HS-5 (cell line): ENCODE results near the gene MARK4.
"Not testable (repeated sequence)": the region's sequence is repeated elsewhere in the genome, so short reads cannot be mapped to it uniquely, and the experiment has no call there.

ENCODE experiments used
- DNase-seq: peaks from one replicate; pipeline ENCODE4 v3.0.0-alpha.2; 2012; ENCODE audit warnings: low read depth

Gene MARK4

DNA sequence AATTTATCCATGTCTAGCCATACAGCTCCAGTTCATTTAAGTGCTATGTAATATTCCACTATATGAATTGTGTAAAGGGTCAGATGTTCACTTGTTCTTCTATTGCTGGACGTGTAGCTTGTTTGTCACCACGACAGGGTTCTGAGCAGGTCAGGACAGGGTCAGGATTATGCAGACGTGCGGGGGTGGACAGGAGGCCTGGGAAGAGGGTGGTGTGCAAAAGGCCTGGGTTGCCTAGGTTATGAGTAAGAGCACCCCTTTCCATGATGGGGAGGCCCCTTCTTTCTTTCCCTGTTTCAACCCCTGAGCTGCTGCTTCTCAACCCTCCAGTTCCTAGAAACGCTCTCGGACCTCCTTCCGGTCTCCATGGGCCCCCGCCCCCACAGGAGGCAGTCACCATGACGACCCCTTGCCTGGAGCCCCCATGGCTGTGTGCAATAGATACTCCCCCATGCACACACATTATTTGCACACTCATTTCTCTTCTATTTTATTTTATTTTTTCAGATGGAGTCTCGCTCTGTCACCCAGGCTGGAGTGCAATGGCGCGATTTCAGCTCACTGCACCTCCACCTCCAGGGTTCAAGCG is 7.8 kb upstream of the MARK4 start:
- no peak for DNase-seq

DNA sequence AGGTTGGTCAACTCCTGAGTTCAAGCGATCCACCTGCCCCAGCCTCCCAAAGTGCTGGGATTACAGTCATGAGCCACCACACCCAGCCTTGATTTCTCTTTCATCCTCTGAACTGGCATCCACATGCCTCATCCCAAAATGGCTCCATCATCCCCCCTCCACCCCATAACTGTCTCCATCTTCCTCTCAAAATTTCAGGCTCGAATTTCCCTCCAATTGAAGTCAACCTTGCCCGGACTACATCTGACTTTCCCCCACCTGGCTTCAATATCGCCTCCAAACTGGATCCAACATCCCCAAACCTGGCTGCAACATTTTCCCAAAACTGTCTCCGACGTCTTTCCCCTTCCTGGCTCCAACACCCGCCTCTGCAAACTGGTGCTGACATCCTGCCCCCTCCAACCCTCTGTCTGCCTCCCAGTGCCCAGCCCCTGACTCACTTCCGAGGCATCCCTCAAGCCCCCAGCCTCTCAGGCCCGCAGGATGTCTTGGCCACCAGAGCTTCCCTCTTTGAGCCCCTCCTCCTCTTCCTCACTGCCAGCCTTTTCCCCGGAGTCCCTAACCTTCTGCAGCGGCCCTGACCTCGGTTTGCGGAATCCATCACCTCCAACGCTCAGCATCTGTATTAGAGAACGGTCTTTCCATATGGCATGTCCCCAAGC is 6.8 kb upstream of the MARK4 start:
- no peak for DNase-seq

DNA sequence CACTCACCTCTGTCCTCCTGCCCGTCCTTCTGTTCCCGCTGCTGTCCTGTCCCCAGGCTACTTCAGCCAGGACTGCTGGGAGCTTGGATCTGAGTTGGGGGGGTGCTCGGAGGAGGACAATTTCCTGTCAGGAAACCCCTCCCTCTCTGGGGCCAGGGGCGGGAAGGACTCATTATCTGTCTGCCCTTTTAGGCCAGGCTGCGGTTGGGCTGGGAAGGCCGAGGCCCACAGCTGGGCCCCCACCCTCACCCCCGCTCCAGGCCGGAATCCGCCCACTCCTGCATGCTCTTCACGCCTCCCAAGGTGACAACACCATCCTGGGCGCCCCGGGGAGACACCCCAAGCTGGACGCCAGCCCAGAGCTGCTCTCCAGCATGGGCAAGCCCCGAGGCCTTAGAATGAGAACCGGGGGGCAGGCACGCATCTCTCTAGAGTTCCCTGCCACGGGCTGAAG is 5.7 kb upstream of the MARK4 start, which contains the start of gene EXOC3L2:
Gene EXOC3L2, minus strand, starts transcription at position 74 of the 454 bp plus-strand sequence. CDS start 6,362 bp downstream, outside the sequence.
- DNase-seq: no peak

DNA sequence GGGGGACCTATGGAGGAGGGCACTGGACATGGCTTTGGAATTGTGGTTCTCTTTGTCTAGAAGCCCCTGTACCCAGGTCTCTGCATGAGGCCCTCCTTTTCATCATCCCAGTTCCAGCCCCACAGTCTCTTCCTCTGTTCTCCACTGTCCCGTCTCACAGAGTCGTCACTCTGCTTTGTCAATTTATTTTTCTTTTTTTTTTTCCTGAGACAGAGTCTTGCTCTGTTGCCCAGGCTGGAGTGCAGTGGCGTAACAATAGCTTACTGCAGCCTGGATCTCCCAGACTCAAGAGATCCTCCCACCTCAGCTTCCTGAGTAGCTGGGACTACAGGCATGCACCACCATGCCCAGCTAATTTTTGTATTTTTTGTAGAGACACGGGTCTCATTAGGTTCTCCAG is 5.2 kb upstream of the MARK4 start:
- DNase-seq: no peak

DNA sequence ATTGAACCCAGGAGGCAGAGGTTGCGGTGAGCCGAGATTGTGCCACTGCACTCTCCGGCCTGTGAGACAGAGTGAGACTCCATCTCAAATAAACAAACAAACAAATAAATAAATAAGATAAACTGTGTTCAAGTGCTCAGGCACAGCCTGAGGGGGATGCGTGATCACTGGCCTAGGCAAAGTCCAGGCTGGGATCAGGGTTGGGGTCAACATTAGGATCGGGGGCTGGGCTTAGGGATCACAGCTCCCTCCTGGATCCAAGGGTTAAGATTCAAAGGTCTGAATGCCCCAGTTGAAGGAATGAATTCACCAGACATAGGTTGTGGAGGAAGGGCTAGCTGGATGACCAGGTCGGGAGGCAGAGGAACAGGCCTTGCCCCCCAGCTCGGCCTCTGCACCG is 3.9 kb upstream of the MARK4 start:
- no peak for DNase-seq

DNA sequence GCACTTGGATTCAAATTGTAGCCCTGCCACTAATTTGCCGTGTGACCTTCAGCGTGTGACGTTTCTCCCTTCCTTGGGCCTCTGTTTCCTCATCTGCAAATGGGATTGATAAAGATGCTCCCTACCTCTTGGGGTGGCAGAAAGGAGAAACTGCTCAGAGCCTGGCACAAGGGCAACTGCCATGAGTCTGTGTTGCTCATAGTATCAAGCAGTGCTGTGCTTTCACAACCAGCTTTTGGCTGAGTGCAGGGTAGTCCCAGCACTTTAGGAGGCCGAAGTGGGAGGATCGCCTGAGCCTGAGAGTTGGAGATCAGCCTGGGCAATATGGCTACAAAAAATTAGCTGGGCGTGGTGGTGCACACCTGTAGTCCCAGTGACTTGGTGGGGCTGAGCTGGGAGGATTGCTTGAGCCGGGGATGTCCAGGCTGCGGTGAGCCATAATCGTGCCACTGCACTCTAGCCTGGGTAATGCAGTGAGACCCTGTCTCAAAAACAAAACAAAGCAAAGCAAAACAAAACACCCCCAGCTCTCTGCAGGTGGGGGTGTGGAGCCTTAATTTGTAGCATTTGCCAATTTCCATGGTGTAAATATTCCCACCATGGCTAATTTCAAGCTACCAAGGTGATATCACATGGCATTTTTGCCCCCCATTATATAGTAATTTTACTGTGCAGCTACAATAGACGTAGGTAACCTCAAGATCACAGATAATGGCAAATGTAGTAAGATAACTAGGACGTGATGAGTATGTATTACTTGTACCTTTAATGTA is 1.6 kb upstream of the MARK4 start:
- DNase-seq: no peak

DNA sequence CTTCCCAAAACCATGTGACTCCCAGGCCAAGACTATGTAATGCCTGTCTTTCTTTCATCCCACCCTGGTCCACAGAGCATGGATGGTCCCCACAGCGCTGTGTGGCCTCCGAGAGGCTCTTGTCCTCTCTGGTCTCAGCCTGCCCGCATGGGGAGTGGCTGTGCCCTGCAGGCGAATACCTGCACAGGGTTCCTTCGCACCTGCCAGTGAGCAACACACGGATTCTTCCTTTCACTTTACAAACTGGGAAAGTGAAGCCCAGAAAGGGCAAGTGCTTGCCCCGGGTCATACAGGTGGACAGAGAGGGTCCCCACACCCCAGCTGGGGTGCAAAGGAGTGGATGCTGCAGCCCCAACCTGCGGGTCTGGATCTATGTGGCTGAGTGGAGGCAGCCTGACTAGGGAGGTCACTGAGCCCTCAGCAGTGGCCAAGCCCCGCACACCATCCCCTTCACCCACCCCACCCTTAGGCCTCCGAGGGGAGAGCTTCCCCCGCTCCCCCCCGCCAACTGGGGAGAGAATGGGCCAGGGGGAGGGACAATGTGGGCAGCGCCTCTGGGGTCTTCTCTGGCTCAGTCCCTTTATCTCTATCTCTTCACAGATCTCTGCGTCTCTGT is 747 bp upstream of the MARK4 start:
- DNase-seq: no peak

DNA sequence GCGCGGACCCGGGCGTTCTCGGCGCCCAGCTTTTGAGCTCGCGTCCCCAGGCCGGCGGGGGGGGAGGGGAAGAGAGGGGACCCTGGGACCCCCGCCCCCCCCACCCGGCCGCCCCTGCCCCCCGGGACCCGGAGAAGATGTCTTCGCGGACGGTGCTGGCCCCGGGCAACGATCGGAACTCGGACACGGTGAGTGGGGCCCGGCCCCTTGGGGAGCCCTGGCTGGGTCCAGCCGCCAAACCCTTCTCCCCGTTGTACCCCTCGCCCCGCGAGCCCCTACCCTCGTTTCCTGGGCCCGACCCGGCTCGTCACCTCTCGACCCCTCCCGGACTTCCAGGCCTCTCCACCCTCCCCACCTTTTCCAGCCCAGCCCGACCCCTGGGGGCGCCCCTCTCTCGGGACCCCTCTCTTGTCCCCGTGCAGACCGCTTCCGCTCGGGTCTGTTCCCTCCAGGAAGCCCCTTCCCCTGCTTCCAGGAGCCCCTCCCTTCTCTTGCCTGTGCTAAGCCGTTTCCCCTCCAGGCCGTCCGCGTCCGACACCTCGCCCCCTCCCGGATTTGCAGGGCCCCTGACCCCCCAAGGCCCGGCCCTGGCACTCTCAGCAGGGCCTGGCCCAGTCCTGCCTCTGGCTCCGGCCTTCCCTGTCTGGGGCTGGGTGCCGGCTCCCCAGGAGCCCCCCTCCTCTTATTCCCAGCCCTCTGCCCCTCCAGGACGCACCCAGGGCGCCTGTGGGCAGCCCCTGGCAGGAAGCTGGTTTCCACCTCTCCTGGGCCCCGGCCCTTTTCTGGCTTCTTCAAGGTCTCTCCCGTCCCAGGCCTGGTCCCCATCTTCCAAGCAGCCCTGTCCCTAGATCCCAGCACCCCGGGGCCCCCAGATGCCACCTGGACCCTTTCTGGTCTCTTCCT is 632 bp downstream of the MARK4 start:
- no peak for DNase-seq

DNA sequence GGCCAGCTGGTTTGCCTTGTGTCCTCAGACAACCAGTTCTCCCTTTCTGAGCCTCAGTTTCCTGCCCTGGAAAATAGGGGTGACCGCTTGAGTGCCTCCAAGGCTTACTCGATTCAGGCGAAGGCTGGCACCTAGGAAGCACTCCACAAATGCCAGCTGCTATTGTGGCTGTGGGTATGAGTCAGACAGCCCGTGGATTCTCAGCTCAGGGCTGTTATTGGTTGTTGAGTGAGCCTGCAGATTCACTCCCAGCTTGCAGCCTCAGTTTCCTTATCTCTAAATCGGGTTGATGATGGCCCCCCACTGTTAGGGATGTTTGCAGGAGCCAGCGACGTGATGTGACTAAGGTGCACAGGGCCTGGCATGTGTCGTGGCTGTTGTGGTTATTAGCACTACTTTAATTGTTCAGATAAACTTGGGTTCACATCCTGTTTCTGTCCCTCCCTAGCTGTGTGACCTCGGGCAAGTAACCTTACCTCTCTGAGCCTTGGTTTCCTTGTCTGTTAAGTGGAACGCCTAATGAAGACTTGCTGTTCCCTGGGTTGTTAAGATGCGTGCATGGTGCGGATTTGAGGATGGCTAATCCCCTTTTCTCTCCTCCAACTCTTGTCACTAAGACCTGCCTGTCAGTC is 2.4 kb downstream of the MARK4 start:
- no peak for DNase-seq

DNA sequence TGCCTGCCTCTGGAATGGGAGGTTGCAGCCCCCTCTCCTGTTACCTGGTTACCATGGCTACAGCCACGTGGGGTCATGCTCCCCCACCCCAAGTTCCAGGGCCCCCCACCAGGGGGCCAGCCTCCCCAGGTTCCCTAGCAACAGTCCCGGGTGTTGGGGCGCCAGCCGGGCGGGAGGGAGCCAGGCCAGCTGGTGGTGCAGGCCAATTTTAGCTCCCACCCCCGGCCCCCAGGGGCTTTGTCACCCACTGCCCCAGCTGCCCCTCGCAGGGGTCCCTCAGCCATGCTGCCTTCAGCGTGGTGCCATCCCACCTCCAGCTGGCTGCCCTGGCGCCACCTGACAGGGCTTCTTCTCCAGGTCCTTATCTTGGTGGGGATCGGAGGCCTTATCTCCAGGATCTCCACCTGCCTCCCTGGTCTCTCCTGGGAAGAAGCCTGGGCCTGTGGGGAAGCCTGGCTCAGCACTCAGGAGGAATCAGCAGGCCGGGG is 3.0 kb downstream of the MARK4 start:
- no peak for DNase-seq

DNA sequence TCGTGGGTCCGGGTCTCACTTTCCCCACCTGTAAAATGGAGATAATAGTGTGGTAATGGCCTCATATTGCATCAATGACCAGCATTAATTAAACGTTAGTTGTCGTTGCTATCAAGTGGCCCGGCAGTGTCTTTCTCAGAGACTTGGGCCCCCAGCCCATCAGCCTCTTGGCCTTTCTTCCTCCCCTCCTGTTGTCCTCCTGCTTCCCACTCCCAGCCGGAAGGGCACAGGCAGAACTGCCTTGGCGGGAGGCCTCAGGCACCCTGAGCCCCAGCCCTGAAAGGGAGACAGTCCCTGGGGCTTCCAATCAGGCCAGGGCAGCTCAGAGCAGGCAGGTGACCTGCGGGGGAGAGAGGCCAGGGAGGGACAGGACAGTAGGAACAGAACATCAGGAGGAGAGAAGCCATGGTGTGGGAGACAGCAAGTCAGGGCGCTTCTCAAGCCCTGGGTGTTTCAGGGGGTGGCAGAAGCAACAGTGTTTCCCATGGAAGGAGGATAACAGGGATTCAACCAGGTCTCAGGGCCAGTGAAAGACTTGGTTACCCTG is 4.6 kb downstream of the MARK4 start:
- no peak for DNase-seq

DNA sequence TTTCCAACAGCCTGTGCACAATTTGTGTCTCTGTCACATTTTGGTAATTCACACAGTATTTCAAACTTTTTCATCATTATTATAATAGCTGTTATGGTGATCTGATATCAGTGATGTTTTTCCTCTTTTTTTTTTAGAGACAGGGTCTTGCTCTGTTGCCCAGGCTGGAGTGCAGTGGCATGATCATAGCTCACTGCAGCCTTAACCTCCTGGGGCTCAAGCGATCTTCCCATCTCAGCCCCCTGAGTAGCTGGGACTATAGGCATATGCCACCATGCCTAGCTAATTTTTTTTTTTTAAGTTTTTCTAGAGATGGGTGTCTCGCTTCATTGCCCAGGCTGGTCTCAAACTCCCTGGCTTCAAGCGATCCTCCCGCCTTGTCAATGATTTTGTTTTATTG is 5.8 kb downstream of the MARK4 start:
- DNase-seq: no peak

DNA sequence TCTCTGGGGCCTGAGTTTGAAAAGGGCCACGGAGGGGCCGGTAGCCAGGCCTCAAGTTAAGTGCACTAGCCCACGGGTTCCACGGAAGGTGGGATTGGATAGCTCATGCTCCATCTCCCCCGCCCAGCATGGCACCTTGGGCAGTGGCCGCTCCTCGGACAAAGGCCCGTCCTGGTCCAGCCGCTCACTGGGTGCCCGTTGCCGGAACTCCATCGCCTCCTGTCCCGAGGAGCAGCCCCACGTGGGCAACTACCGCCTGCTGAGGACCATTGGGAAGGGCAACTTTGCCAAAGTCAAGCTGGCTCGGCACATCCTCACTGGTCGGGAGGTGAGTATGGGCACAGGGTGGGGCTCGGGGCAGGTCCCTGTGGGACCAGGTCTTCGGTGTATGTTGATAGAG is 7.8 kb downstream of the MARK4 start:
- DNase-seq: no peak

DNA sequence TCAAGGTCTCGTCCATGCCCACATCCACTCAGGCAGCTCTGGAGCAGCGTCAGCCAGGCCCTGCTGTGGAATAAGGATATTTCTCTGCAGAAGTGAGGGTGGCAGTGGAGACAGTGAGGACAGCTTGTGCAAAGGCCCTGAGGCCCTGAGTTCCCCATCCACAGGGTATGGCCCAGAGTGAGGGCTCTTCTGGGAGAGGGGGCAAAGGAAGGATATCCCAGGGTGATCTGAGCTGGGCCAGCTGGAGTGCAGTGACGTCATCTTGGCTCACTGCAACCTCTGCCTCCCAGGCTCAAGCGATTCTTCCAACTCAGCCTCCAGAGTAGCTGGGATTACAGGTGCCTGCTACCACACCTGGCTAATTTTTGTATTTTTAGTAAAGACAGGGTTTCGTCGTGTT is 11.5 kb downstream of the MARK4 start:
- no peak for DNase-seq

DNA sequence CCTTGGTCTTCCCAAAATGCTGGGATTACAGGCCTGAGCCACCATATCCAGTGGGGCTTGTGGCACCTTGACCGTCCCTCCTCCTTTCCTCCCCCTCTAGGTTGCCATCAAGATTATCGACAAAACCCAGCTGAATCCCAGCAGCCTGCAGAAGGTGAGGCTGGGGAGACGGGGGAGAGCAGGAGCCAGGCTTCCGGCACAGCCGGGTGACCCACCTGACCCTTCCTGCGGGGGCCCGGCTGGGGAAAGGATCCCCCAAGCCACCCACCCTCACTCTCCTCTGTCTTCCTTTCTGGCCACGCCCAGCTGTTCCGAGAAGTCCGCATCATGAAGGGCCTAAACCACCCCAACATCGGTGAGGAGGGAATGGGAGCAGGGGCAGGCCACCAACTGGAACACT is 11.9 kb downstream of the MARK4 start:
- DNase-seq: no peak

DNA sequence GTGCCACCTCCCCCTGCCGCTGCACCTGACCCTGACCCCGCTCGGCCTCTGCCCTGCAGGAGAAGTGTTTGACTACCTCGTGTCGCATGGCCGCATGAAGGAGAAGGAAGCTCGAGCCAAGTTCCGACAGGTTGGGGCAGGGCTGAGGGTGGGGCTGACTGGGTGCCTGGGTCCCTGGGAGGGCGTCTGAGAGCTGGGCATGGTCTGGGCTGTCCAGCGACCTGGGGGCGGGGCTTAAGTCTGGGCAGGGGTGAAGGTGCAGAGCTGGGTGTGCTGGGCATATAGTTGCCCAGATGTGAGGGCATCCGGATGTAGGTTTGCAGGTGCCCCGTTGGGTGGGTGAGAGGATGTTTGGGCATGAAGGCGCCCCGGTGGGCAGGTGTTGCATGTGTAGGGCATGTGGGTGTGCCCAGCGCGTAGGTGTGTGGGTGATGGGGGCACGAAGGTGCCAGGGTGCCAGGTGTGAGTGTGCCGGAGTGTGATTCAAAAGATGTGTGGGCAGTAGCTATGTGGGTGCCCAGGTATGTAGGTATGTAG is 13.8 kb downstream of the MARK4 start:
- no peak for DNase-seq

DNA sequence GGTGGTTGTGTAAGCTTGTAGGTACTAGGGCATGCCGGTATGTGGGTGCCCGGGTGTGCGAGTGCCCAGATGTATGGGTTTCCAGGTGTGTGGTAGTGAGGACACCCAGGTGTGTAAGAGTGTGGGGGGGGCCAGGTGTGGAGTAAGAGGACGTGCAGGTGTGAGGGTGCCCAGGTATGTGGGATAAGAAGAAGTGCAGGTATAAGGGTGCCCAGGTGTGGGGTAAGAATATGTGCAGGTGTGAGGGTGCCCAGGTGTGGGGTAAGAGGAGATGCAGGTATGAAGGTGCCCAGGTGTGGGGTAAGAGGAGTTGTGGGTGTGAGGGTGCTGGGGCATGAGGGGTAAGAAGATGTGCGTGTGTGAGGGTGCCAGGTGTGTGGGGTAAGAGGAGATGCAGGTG is 14.3 kb downstream of the MARK4 start:
- no peak for DNase-seq

DNA sequence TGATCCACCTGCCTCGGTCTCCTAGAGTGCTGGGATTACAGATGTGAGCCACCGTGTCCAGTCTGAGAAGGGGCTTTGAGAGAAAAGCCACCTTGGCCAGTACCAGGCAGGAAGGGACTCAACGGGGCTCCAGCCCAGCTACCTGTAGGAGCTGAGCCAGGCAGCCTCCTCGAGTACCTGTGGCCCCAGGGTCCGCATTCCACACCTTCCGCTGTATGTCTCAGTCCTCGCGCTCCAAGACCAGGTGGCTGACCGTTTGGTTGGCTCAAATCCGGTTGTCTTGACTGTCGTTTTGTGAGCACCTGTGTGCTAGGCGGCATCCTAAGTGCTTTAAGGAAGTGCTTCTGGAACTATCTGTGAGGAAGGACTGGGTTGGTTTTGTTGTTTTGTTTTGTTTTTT is 16.2 kb downstream of the MARK4 start:
- DNase-seq: no peak

DNA sequence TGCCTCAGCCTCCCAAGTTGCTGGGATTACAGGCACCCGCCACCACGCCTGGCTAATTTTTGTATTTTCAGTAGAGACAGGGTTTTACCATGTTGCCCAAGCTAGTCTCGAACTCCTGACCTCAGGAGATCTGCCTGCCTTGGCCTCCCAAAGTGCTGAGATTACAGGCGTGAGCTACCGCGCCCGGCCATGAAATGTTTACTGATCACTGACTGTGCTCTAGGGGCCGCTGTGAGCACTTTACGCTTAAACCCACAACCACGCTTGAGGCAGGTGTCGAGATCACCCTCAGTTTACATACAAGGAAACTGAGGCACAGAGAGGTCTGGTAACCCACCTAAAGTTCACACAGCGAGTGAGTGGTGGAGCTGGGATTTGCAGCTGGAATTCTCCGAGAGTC is 18.9 kb downstream of the MARK4 start:
- DNase-seq: not testable (repeated sequence)

DNA sequence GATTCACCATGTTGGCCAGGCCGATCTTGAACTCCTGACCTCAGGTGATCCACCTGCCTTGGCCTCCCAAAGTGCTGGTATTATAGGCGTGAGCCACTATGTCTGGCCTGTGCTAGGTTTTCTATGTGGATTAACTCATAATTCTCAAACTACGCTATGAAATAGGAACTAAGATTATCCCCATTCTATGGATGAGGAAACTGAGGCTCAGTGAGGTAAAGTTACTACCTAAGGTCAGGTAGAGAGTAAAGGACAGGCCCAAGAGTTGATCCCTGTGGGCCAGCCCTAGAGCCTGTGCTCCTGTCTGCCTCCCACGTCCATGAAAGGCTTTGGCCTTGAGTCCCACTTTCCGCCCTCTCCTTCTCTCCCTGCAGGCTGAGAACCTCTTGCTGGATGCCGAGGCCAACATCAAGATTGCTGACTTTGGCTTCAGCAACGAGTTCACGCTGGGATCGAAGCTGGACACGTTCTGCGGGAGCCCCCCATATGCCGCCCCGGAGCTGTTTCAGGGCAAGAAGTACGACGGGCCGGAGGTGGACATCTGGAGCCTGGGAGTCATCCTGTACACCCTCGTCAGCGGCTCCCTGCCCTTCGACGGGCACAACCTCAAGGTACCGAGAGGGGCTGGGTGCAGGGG is 20.1 kb downstream of the MARK4 start:
- DNase-seq: no peak
